HFF-Myc (cell line): ENCODE data around the gene E2F3.

Experiments used
- DNase-seq: peaks from one replicate; pipeline ENCODE4 v3.0.0-alpha.2; 2011; ENCODE audit warnings: low read depth; ENCODE audit errors: extremely low read depth
- H3K4me3 ChIP-seq: replicated peaks from 2 replicates; pipeline ENCODE4 v1.5.1; 2011; ENCODE audit warnings: low read depth, mild to moderate bottlenecking, control low read depth, low read length
- CTCF ChIP-seq: IDR thresholded peaks from 2 replicates; pipeline ENCODE4 v1.5.1; 2012; ENCODE audit warnings: mild to moderate bottlenecking, low read depth, low read length, control low read depth; ENCODE audit errors: missing control alignments

The E2F3 gene

GRCh38 chr6:20414711-20415110 lies 13.0 kb downstream of the E2F3 start:
- TF ChIP-seq CTCF = no peak
- no peak overlapping the region for H3K4me3 ChIP-seq
- no peak for DNase-seq

GRCh38 chr6:20415304-20415703 lies 13.6 kb downstream of the E2F3 start:
- TF ChIP-seq CTCF = no peak
- DNase-seq = no peak

GRCh38 chr6:20415712-20416454 lies 14.2 kb downstream of the E2F3 start:
- DNase-seq = no peak
- no peak overlapping the region for H3K4me3 ChIP-seq
- no peak for TF ChIP-seq CTCF

More at GRCh38 chr6:20415304-20415703, 13.6 kb downstream of the E2F3 start:
- H3K4me3 ChIP-seq = no peak overlapping the region

- DNase-seq = no peak
- no peak overlapping the region for H3K4me3 ChIP-seq
- no peak for TF ChIP-seq CTCF
These were observed 15.1 kb downstream of the E2F3 start for GRCh38 chr6:20416567-20417345.

- TF ChIP-seq CTCF = no peak
- no peak overlapping the region for H3K4me3 ChIP-seq
- no peak for DNase-seq
These were observed 16.1 kb downstream of the E2F3 start for GRCh38 chr6:20417819-20418218.

- no peak for DNase-seq
- no peak for TF ChIP-seq CTCF
- no peak overlapping the region for H3K4me3 ChIP-seq
These were observed 24.8 kb downstream of the E2F3 start for GRCh38 chr6:20426177-20427082.
